Thyroid gland (tissue), 4 donors: ENCODE data around the gene RNU2-63P.

Experiments
- CTCF ChIP-seq, 6 experiments: fragments of 200-600 bp in 3 of 6; fragments of 450-650 bp in 3 of 6; sonication (generic) in 3 of 6; IDR thresholded peaks; one replicate each; pipeline ENCODE4 v1.5.1; 2016 to 2019; ENCODE audit warnings: antibody characterized with exemption in 6 of 6, mild to moderate bottlenecking in 2 of 6, inconsistent platforms in 1 of 6, moderate library complexity in 1 of 6
- POLR2A ChIP-seq, 2 donors: fragments of 450-650 bp; IDR thresholded peaks; one replicate each; pipeline ENCODE4 v1.6.1; 2017; ENCODE audit warnings: antibody characterized with exemption in 2 of 2, mild to moderate bottlenecking in 2 of 2, moderate library complexity in 1 of 2

GRCh38 chr2:88051792-88052191 lies 35.4 kb upstream of the RNU2-63P start:
- TF ChIP-seq CTCF (IDR thresholded peaks at IDR 0.05) (no peak), POLR2A (IDR thresholded peaks at IDR 0.05) (no peak)
